ENCODE results near the gene TRAF5. TPM values are rescaled to one million over a fixed set of nuclear protein-coding genes. Genes with fewer than 3 reads are reported as not detected.

Gene TRAF5
- polyA plus RNA-seq, 1 experiment = 39.8 TPM

GRCh38 chr1:211377539-211378450 is 51.2 kb downstream of the TRAF5 start:
- H3K4me3 ChIP-seq (ENCODE audit: low read depth, low read length) = no peak overlapping the region
- no peaks in the 10 kb centered on the region for H3K27me3 ChIP-seq (ENCODE audit: control insufficient read depth, insufficient read depth, low read length)
- TF ChIP-seq, protein P1, sequence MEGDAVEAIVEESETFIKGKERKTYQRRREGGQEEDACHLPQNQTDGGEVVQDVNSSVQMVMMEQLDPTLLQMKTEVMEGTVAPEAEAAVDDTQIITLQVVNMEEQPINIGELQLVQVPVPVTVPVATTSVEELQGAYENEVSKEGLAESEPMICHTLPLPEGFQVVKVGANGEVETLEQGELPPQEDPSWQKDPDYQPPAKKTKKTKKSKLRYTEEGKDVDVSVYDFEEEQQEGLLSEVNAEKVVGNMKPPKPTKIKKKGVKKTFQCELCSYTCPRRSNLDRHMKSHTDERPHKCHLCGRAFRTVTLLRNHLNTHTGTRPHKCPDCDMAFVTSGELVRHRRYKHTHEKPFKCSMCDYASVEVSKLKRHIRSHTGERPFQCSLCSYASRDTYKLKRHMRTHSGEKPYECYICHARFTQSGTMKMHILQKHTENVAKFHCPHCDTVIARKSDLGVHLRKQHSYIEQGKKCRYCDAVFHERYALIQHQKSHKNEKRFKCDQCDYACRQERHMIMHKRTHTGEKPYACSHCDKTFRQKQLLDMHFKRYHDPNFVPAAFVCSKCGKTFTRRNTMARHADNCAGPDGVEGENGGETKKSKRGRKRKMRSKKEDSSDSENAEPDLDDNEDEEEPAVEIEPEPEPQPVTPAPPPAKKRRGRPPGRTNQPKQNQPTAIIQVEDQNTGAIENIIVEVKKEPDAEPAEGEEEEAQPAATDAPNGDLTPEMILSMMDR (IDR thresholded peaks at IDR 0.05; ENCODE audit: insufficient read depth, low read depth, low read length) = no peak
- no peak for DNase-seq (ENCODE audit: low read depth)
- ChIA-PET CTCF (interaction anchor here (1.5 kb wide), 1 partner anchor 54 kb away, joined by 8 read pairs; no protein-coding TSS in a partner anchor), POLR2A (no interaction called here)
- peaks cover 4% of the 10 kb centered on the region; the same call in 1 of the 2 replicates for H3K36me3 ChIP-seq (ENCODE audit: control insufficient read depth, insufficient read depth, low read length)

- TF ChIP-seq, protein P1 (IDR thresholded peaks at IDR 0.05; ENCODE audit: insufficient read depth, low read depth, low read length) = no peak
- ChIA-PET CTCF (no interaction called here), POLR2A (no interaction called here)
- H3K36me3 ChIP-seq (ENCODE audit: control insufficient read depth, insufficient read depth, low read length) = peaks cover 4% of the 10 kb centered on the region; the same call in 1 of the 2 replicates
- no peak overlapping the region for H3K4me3 ChIP-seq (ENCODE audit: low read depth, low read length)
- no peak for DNase-seq (ENCODE audit: low read depth)
- no peaks in the 10 kb centered on the region for H3K27me3 ChIP-seq (ENCODE audit: control insufficient read depth, insufficient read depth, low read length)
Measured at GRCh38 chr1:211378844-211379243, 52.2 kb downstream of the TRAF5 start.

DNA sequence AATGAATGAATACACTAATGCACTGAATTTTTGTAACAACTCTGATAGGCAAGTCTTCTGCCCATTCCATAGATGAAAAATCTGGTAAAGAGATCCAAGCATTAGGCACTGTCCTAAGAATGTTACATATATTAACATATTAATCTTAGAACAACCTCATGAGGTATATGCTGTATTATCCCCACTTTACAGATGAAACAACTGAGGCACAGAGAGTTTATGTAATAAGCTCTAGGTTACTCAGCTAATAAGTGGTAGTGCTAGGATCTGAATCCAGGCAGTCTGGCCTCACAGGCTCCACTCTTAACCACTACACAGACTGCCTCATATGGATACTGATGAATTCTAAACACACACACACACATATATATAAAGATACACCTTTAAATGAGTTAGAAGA is 52.8 kb downstream of the TRAF5 start:
- DNase-seq (ENCODE audit: low read depth) = no peak
- CTCF ChIA-PET = no interaction called here

GRCh38 chr1:211381481-211382181 is 55.0 kb downstream of the TRAF5 start:
- ChIA-PET POLR2A (no interaction called here), CTCF (interaction anchor here (0.9 to 1.1 kb wide), 2 partner anchors 58 to 95 kb away, joined by 3 to 4 read pairs; no protein-coding TSS in a partner anchor)
- DNase-seq (ENCODE audit: low read depth) = no peak
- TF ChIP-seq, protein P1 (IDR thresholded peaks at IDR 0.05; ENCODE audit: insufficient read depth, low read depth, low read length) = no peak
- no peaks in the 10 kb centered on the region for H3K36me3 ChIP-seq (ENCODE audit: control insufficient read depth, insufficient read depth, low read length)
- H3K4me3 ChIP-seq (ENCODE audit: low read depth, low read length) = no peak overlapping the region; the same call in 1 of the 2 replicates
- no peaks in the 10 kb centered on the region for H3K27me3 ChIP-seq (ENCODE audit: control insufficient read depth, insufficient read depth, low read length)

More for the DNA sequence above, 52.8 kb downstream of the TRAF5 start:
- Histone ChIP-seq H3K4me3 (ENCODE audit: low read depth, low read length) (no peak overlapping the region), H3K27me3 (ENCODE audit: control insufficient read depth, insufficient read depth, low read length) (no peaks in the 10 kb centered on the region), H3K36me3 (ENCODE audit: control insufficient read depth, insufficient read depth, low read length) (peaks cover 4% of the 10 kb centered on the region; the same call in 1 of the 2 replicates)
- TF ChIP-seq, protein P1 (IDR thresholded peaks at IDR 0.05; ENCODE audit: insufficient read depth, low read depth, low read length) = no peak
- POLR2A ChIA-PET = no interaction called here

All from BJ (cell line).